GM18868 (cell line): ENCODE data around the gene UBTD1.
"Not testable (repeated sequence)": the region's sequence is repeated elsewhere in the genome, so short reads cannot be mapped to it uniquely, and the experiment has no call there.

Experiments used
- ATAC-seq: cut with Tn5 transposase; IDR thresholded peaks from one replicate; pipeline ENCODE4 v1.9.1; 2021; ENCODE audit warnings: mild to moderate bottlenecking, moderate library complexity; ENCODE audit not compliant: unreplicated experiment

The UBTD1 gene

DNA sequence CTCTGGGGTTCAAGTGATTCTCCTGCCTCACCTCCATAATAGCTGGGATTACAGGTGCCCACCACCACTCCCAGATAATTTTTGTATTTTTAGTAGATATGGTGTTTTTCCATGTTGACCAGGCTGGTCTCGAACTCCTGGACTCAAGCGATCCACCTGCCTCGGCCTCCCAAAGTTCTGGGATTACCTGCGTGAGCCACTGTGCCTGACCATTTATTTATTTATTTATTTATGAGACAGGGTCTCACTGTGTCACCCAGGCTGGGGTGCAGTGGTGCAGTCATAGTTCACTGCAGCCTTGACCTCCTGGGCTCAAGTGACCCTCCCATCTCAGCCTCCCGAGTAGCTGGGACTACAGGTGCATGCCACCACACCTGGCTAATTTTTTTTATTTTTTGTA is 55.6 kb downstream of the UBTD1 start:
- not testable (repeated sequence) for ATAC-seq

DNA sequence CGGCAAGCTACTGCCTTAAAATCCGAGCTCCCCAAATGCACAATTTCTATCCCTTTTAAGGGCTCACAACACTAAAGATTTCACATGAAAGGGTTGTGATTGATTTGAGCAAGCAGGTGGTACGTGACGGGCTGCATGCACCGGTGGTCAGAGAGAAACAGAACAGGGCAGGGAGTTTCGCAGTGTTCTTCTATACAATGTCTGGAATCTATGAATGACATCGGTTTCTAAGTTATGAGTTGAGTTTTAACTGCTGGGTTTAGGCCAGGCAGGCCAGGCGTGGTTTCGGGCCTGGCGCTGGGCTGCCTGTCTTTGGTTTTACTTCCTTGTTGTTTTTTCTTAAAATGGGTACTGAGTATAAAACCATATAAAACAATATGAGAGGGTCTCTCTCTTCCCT is 56.8 kb downstream of the UBTD1 start:
- not testable (repeated sequence) for ATAC-seq

DNA sequence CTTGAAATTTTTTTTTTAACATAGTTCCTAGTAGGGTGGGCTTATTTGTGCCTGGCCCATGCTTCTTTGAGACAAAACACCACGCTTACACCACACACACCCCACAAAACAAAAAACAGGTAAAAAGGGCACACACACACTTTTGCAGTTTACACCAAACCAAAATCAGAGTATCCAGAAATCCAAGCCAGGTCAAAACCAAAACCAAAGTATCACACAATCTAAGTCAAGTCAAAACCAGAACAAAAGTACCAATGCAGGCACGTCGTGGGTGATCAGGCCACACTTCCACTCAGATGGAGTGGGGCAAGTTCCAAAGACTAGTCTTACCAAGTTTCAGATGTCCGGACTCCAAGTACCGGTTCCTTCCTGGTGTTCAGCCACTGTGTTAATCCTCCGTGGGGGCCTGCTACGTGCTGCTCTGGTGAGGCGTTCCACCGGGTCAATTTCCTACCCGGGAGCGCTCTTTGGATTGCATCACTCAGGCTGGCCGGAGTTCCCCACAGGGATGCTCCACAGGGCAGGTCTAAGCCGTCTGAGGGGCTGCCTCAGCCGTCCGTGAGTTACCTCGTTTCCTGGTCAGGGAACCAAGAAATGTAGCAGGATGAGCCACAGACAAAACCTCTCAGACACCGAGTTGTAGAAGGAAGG is 62.1 kb downstream of the UBTD1 start:
- not testable (repeated sequence) for ATAC-seq

DNA sequence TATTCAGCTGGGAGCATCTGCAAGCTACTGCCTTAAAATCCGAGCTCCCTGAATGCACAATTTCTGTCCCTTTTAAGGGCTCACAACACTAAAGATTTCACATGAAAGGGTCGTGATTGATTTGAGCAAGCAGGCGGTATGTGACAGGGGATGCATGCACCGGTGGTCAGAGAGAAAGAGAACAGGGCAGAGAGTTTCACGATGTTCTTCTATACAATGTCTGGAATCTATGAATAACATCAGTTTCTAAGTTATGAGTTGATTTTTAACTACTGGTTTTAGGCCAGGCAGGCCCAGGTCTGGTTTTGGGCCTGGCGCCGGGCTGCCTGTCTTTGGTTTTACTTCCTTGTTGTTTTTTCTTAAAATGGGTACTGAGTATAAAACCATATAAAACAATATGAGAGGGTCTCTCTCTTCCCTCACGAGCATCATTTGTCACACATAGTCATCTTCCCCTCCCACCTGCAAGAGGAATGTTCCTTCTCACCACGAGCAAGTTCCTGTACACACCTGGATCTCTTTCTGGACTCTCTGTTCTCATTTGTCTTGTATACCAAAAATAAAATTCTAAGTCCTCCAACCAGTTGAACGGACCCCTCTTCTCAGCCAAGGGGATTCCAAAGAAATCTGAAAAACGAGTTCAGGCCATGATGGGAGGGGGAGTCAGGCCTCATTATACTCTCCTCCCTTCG is 62.8 kb downstream of the UBTD1 start:
- ATAC-seq = not testable (repeated sequence)

DNA sequence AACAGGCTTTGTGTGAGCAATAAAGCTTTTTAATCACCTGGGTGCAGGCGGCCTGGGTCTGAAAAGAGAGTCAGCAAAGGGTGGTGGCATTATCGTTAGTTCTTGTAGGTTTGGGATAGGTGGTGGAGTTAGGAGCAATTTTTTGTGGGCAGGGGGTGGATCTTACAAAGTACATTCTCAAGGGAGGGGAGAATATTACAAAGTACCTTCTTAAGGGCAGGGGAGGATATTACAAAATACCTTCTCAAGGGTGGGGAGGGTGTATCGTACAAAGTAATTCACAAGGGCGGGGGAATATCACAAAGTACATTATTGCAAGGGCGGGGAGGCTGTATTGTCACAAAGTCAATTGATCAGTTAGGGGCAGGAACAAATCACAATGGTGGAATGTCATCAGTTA is 63.6 kb downstream of the UBTD1 start:
- not testable (repeated sequence) for ATAC-seq

DNA sequence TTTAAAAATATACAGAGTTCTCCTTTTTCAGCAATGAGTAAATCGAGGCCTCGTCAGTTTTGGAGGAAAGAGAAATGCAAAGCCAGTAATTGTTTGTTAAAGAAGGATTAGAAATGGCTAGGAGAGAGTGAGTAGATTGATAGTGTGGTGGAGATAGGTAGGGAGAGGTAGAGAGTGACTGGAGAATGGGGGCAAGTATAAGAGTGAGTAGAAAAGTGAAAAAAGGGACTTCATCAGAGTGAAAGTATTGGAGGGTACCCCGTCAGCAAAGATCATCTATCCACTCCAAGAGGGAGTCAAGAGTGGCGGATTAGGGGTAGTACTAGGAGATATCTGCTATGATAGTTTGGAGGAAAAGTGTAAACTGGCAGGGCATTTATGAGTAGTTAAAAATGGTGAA is 64.6 kb downstream of the UBTD1 start:
- no peak for ATAC-seq

DNA sequence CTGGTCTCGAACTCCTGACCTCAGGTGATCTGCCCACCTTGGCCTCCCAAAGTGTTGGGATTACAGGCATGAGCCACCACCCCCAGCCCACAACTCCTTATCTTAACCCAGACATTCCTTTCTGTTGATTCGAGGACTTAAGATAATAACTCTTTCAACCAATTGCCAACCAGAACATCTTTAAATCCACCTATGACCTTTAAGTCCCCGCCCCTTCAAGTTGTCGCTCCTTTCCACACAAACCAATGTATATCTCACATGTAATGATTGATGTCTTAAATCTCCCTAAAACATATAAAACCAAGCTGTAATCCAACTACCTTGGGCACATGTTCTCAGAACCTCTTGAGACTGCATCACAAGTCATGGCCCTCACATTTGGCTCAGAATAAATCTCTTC is 66.1 kb downstream of the UBTD1 start:
- ATAC-seq = no peak

DNA sequence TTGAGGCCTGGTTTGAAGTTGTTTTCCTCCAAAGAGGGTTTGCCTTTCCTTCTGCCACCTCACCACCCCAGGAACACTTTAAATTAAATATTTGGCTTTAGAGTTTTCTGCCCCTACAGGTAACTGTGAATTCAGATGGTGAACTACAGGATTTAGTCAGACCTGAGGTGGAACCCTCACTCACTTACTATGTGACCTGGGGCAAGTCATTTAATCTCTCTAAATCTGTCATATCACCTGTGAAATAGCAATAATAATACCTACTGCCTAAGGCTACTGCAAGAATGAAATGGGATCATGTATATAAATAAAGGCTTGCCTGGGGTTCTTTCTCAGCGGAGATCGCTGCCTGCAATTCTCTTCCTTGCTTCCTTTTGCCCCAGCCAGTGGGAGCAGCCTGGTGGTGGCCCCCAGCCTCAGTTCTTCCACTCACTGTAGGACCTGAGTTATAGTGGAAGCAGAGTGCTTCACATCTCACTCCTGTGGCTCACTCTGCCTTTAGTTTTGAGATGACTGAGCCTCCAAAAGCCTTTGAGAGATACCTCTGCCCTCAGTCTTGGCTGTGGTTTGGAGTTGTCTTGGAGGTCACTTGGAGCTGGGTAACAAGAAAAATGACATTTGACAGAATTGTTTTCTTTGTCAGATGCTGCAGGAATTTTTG is 67.7 kb downstream of the UBTD1 start:
- no peak for ATAC-seq

DNA sequence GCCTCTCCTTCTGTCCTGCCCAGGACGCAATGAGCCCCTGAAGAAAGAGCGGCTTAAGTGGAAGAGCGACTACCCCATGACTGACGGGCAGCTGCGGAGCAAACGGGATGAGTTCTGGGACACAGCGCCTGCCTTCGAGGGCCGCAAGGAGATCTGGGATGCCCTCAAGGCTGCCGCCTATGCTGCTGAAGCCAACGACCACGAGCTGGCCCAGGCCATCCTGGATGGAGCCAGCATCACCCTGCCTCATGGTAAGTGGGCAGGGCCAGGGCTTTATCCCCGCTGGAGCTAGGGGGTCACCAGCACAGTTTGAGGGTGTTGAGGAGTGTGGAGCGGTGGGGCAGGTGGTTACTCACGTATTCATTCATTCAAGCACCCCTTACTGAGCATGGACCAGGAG is 69.2 kb downstream of the UBTD1 start:
- no peak for ATAC-seq

DNA sequence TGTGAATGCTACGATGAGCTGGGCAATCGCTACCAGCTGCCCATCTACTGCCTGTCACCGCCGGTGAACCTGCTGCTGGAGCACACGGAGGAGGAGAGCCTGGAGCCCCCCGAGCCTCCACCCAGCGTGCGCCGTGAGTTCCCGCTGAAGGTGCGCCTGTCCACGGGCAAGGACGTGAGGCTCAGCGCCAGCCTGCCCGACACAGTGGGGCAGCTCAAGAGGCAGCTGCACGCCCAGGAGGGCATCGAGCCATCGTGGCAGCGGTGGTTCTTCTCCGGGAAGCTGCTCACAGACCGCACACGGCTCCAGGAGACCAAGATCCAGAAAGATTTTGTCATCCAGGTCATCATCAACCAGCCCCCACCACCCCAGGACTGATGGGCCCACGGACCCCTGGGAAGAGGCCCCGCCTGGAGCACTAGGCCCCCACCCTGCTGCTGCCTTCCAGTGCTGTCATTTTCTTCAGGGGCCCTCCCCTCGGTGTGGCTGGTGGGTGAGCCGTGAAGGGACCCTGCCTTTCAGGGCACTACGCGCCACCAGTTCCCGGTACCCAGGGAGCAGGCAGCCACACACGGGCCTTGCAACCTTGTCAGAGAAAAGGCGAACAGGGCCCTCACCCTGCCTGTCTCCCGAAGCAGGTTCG is 71.5 kb downstream of the UBTD1 start:
- no peak for ATAC-seq

DNA sequence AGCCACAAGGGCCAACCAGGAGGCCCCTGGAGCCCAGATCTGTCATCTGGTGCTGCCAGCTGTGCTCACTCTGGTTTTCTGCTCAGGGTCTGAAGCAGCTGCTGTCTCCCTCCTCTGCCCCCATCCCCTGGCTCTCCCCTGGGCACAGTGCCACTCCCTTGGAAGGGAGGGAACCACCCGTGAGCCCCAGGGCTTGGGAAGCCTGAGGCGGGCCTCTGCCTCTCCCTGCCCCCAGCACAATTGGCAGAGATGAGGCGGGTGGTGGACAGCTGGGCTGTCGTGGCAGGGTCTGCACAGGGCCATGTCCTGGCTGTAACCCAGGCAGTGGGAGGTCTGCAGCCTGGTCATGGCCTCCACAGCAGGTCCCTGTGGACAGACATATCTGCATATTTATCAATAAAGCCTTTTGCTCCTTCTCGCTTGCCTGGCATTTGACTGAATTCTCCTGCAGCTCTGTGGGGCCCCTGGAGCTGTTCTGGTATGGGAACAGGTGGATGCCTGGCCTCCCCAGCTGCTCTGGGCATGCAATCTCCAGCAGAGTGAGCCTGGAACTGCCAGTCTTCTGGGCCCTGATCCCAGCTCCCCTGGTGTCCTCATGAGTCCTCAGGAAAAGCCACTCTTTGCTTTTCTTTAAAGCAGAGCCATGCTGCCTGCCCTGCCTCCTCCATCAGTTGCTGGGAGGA is 72.2 kb downstream of the UBTD1 start:
- ATAC-seq = no peak

DNA sequence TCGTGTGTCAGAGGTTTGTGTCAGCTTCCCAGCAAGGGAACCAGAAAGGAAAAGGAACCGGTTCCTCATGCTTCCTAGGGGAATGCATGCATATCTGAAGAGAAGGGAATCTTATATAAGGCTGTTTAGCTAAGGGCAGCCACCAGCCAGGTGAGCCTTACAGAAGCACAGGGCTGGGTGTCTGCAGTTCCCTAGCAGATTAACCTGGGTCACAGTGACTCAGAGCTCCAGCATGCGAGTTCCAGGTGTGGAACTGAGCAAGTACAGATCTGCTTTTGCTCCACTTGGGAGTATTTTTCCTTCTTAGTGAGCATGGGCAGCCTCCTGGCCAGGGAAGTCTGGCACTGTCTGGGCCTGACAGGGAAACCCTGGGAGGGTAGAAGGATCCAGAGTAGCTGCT is 72.9 kb downstream of the UBTD1 start:
- no peak for ATAC-seq

DNA sequence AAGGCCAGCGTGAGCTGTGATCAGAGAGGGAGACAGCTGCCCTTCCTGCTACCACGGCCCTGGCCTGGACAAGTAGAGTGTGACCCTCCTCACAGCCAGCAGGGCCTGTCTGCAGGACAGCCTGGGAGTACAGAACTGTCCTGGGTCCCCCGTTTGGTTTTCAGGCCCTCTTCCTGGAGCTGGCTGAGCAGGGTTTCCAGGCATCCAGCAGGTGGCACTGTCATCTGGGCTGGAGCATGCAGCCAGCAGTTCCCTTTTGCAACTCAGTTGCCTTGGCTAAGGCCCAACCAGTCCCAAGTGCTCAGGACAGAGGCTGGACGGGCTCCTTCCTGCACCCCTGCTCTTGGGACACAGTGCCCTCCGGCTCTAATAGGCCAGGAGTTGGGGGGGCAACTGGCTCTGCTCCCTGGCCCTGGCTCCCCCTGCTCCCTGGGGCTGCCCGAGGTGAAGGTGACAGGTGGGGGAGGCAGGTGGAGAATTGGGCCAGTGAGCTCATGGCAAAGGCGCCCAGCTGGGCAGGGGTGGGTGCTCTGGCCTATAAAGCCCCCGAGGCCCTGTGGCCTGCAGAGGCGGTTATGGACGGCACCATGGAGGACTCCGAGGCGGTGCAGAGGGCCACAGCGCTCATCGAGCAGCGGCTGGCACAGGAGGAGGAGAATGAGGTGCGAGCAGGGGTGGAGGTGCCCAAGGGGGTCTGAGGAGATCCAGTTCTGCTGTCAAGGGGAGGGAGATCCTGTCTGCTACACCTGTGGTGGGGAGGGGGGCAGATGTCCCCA is 73.7 kb downstream of the UBTD1 start, which contains the start of gene ANKRD2:
Gene ANKRD2, plus strand, starts transcription at position 566 of the 776 bp plus-strand sequence. Its CDS starts 10 bp downstream, at position 576.
- no peak for ATAC-seq

DNA sequence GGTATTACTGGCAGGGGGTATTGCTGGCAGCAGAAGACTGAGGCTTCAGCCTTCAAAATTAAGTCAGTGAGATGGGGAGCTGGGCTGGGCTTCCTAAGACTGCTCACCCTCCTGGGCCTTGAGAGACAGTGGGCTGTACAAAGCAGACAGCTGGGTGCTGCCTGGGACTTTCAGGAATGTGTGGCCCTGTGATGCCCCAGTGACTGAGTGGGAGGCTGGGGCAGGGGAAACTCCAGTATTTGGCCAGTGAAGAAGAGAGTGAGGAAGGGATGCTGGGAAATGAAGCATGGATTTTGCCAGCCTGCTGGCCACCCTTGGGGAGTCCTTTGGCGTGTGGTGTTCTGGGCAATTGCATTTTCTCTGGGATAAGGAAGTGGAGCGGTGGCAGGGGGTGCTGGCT is 74.3 kb downstream of the UBTD1 start:
- no peak for ATAC-seq

DNA sequence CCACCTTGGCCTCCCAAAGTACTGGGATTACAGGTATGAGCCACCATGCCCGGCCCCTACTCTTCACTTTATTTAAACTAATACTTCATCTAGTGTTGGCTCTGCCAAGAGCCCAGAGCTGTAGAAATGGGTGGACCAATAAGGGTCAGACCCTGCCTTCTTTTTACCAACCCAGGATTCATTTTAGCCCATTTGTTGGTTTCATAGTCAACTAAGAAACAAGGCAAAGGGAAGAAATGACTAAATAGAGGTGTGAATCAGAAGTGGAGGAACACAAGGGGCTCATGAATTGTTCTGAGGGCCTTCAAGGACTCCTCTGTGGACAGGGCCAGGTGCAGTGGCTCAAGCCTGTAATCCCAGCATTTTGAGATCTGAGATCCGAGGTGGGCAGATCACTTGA is 74.9 kb downstream of the UBTD1 start:
- no peak for ATAC-seq

DNA sequence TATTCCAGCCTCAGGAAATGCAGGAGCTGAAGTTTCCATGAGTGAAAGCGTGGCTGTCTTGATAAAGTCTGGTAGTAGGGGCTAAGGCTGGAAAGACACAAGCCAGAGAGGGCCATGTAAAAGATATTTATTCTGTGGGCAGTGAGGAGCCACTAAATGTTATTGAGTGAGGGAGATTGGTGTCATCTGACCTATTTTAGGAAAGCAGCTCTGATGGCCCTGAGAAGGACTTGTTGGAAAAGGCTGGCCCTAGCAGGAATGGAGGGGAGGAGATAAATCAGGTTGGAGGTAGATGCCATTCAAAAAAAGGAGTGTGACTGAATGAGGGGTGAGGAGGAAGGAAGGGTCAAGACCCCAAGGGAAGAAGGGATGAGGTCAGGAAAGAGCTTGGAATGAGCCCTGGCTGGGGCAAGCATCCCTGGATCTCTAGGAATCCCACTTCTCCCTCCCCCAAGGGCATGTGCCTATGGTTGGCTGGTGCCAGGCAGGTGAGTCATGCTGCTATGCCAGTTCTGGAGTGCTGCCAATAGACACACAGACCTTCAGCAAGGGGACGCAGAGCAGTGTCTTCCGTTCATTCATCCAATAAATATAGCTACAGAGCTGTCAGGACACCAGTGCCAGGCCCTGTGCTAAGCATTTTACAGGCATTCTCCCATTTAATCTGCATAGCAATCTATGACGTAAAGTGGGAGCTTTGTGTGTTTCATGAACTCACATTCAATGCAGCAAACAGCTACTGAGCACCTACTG is 75.8 kb downstream of the UBTD1 start:
- no peak for ATAC-seq

DNA sequence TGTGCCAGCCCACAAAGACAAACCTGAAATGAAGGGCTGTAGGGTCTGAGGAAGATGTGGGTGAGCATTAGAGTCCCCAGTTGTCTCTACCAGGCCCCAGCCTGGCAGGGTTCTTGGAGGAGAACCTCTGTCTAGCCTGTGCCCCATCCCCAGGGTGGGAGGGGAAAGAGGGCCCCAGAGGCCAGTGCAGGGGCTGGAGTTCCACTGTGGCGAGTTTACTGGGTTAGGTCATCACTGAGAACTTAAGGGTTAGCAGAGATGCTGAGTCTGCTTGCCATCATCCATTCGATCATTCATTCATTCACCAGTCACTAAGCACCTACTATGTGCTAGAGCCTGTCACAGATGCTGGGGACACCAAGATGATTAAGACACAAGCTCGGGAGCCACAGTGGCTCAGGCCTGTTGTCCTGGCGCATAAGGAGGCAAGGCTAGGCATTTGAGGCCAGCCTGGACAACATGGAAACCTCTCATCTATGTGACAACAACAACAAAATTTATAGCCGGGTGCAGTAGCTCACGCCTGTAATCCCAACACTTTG is 76.5 kb downstream of the UBTD1 start:
- ATAC-seq = no peak

DNA sequence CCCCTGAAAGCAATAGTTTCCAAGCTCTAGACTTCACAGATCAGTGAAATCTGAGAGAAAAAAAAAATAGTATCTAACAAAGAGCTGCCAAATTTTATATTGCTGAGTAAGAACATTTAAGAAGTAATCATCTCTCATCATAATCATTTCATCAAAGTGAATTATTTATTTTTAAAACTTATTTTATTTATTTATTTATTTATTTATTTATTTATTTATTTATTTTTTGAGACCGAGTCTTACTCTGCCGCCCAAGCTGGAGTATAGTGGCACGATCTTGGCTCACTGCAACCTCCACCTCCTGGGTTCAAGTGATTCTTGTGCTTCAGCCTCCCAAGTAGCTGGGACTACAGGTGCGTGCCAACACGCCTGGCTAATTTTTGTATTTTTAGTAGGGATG is 77.8 kb downstream of the UBTD1 start:
- ATAC-seq = not testable (repeated sequence)

DNA sequence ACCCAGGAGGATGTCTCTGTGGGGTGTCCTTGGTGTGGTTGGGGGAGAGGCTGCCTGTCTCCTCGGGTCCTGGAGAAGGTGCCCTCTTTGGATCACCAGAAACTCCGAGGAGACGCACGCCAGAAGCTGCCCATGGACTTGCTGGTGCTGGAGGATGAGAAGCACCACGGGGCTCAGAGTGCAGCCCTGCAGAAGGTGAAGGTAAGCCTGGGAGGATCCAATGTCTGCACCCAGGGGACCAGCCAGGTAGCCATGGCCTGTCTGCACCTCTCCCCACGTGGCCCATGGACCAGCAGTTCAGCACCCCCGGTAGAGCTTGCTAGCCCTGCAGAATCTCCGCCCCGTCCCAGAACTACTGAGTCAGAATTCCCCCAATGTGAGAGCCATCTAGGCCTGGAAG is 79.0 kb downstream of the UBTD1 start:
- no peak for ATAC-seq
